Omental fat pad (tissue), 4 donors: Measurements from ENCODE around the gene MMRN1. TPM values are rescaled to one million over a fixed set of nuclear protein-coding genes. Genes with fewer than 3 reads are reported as not detected.

Experiments
- ATAC-seq: fragments of 150-250 bp; one replicate; pipeline ENCODE4 v1.9.1; 2016; ENCODE audit warnings: mild to moderate bottlenecking, moderate library complexity; ENCODE audit not compliant: low FRiP score
- DNase-seq: peaks from one replicate; pipeline ENCODE4 v3.0.0-alpha.2; 2019; ENCODE audit warnings: low spot score
- CTCF ChIP-seq, 3 donors: fragments of 450-650 bp; IDR thresholded peaks; one replicate each; pipeline ENCODE4 v1.5.1; 2016 to 2017; ENCODE audit warnings: antibody characterized with exemption in 3 of 3, mild to moderate bottlenecking in 3 of 3, moderate library complexity in 2 of 3
- total RNA-seq, 4 donors: library from RNA; depleted of rRNA; stranded (reverse); fragments of >200 nt; gene quantifications; one replicate each; pipeline ENCODE4 v1.1.0, GENCODE V29; 2016

Gene MMRN1
- total RNA-seq, 4 donors from 2014 or later = 8.0 to 79.6 (median 57.7) TPM

GRCh38 chr4:89906777-89907521, 12.3 kb downstream of the MMRN1 start:
- DNase-seq = no peak
- no peak for ATAC-seq
- no peak for TF ChIP-seq CTCF (IDR thresholded peaks at IDR 0.05)

GRCh38 chr4:89909889-89910288, 15.2 kb downstream of the MMRN1 start:
- ATAC-seq = no peak
- DNase-seq = no peak
- no peak for TF ChIP-seq CTCF (IDR thresholded peaks at IDR 0.05)

GRCh38 chr4:89913623-89914022, 19.0 kb downstream of the MMRN1 start:
- DNase-seq = no peak
- ATAC-seq = no peak
- TF ChIP-seq CTCF (IDR thresholded peaks at IDR 0.05) = no peak

DNA sequence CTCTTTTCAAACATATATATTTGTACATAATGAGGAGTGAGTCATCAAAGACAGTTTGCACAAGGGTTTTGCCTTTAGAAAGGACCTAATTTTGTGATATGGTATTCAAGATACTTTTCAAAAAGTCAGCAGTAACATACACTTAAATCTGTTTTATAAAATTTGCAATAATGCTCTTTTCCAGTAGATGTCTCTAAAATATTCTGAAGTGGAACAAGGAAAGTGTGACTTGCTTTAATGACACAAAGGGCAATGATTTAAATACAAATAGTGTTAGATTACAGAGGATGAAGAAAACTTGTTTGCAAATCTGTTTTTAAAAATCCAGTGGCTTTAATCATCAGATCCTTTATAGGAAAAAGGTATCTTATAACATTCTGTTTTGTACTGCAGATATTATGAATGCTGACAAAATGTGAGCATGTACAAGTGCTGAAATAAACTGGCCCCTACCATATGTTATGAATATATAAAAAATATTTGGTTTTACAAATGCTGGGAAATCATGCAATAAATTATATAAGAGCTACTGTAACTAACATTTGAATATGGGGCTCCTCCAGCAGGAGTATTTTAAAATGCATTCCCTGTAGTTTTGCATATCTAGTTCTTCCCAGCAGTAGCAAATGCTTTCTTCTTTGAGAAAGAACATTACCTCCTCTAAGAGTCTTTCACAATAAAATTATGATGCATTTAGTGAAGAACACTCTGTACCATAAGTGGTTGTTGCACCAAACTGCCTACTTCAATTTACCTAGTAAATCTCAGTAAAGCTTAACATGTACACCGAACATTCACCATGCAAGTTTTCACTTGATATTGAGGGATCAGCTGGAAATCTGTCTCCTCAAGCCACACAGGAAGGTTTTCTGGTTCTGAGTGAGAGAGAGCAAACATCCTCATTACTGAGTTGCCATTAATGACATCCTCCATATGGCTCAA, 20.2 kb downstream of the MMRN1 start:
- ATAC-seq (no peak), DNase-seq (no peak)
- TF ChIP-seq CTCF (IDR thresholded peaks at IDR 0.05) = no peak

- TF ChIP-seq CTCF (IDR thresholded peaks at IDR 0.05) = no peak
- DNase-seq (no peak), ATAC-seq (no peak)
Observed at GRCh38 chr4:89915937-89916336, 21.3 kb downstream of the MMRN1 start.

- no peak for TF ChIP-seq CTCF (IDR thresholded peaks at IDR 0.05)
- DNase-seq = no peak
- no peak for ATAC-seq
Observed at GRCh38 chr4:89922848-89923416, 28.3 kb downstream of the MMRN1 start.
